WTC11 (cell line): ENCODE measurements around the gene CEP295NL. TPM values are rescaled to one million over a fixed set of nuclear protein-coding genes. Genes with fewer than 3 reads are reported as not detected.
A peak's percentile ranks its signal among the peaks of the same experiment; 100 is the strongest.

Source experiments
- ATAC-seq: fragments of 200-7000 bp; cut with Tn5 transposase; 2 replicates; pipeline ENCODE4 v1.10.0; 2021; ENCODE audit warnings: mild to moderate bottlenecking, moderate library complexity
- CTCF ChIA-PET: fragments of 300-600 bp; sonication (Branson Sonifier 250); formaldehyde crosslinking; loops from one replicate; lab custom pipeline; 2021; ENCODE audit warnings: antibody characterized with exemption; lab: Charles Lee
- POLR2A ChIA-PET: fragments of 350-600 bp; sonication (Branson Sonifier 250); formaldehyde crosslinking; loops from one replicate; lab custom pipeline; 2021; ENCODE audit warnings: antibody characterized with exemption; lab: Charles Lee
- DNase-seq: peaks from one replicate; pipeline ENCODE4 v3.0.0; 2021; ENCODE audit warnings: low spot score
- H3K27ac Mint-ChIP-seq: 2 replicates; pipeline ENCODE4 v1.8.0; 2021; ENCODE audit warnings: mixed read lengths
- H3K27me3 Mint-ChIP-seq: 2 replicates; pipeline ENCODE4 v1.8.0; 2021; ENCODE audit warnings: low read depth, mild to moderate bottlenecking, moderate library complexity, mixed read lengths
- H3K36me3 Mint-ChIP-seq: 2 replicates; pipeline ENCODE4 v1.8.0; 2021; ENCODE audit warnings: mixed read lengths
- H3K4me1 Mint-ChIP-seq: 2 replicates; pipeline ENCODE4 v1.8.0; 2022; ENCODE audit warnings: mixed read lengths
- H3K4me3 Mint-ChIP-seq: 2 replicates; pipeline ENCODE4 v1.8.0; 2021; ENCODE audit warnings: mild to moderate bottlenecking, moderate library complexity, mixed read lengths
- H3K9me3 Mint-ChIP-seq: 2 replicates; pipeline ENCODE4 v1.8.0; 2021; ENCODE audit warnings: mixed read lengths
- CREM ChIP-seq: sonication (generic); formaldehyde crosslinking; IDR thresholded peaks from 2 replicates; pipeline ENCODE4 v1.8.1; 2022; ENCODE audit warnings: mild to moderate bottlenecking, missing genetic modification reagents, moderate library complexity
- JUN ChIP-seq: sonication (generic); formaldehyde crosslinking; IDR thresholded peaks from 2 replicates; pipeline ENCODE4 v1.8.0; 2023; ENCODE audit warnings: mild to moderate bottlenecking, missing genetic modification reagents
- NFE2L1 ChIP-seq: sonication (generic); formaldehyde crosslinking; IDR thresholded peaks from 2 replicates; pipeline ENCODE4 v1.8.1; 2023; ENCODE audit warnings: missing genetic modification reagents
- NR1H2 ChIP-seq: sonication (generic); formaldehyde crosslinking; IDR thresholded peaks from 2 replicates; pipeline ENCODE4 v1.9.0; 2021; ENCODE audit warnings: mild to moderate bottlenecking, moderate library complexity, missing genetic modification reagents
- NR3C1 ChIP-seq: sonication (generic); formaldehyde crosslinking; conservative IDR thresholded peaks from 2 replicates; pipeline ENCODE4 v1.8.1; 2023; ENCODE audit warnings: low read depth, mild to moderate bottlenecking, missing genetic modification reagents
- SMAD3 ChIP-seq: sonication (generic); formaldehyde crosslinking; IDR thresholded peaks from 2 replicates; pipeline ENCODE4 v1.8.0; 2022; ENCODE audit warnings: missing genetic modification reagents, mild to moderate bottlenecking, borderline replicate concordance
- SMAD4 ChIP-seq: sonication (generic); formaldehyde crosslinking; IDR thresholded peaks from 2 replicates; pipeline ENCODE4 v1.8.0; 2022; ENCODE audit warnings: mild to moderate bottlenecking, missing genetic modification reagents
- SOX15 ChIP-seq: fragments of 250-450 bp; sonication (Bioruptor Pico); IDR thresholded peaks from 2 replicates; pipeline ENCODE4 v1.9.0; 2021; ENCODE audit warnings: mild to moderate bottlenecking
- SP1 ChIP-seq: sonication (generic); formaldehyde crosslinking; conservative IDR thresholded peaks from 2 replicates; pipeline ENCODE4 v1.8.1; 2022; ENCODE audit warnings: missing genetic modification reagents
- TCF7 ChIP-seq: sonication (generic); formaldehyde crosslinking; IDR thresholded peaks from 2 replicates; pipeline ENCODE4 v1.8.0; 2022; ENCODE audit warnings: mild to moderate bottlenecking, low read depth, missing genetic modification reagents, moderate library complexity
- TEAD4 ChIP-seq: sonication (generic); formaldehyde crosslinking; IDR thresholded peaks from 2 replicates; pipeline ENCODE4 v1.8.0; 2022; ENCODE audit warnings: mild to moderate bottlenecking, missing genetic modification reagents
- total RNA-seq: library from RNA; stranded (reverse); gene quantifications from 3 replicates; pipeline ENCODE4 v1.2.3, GENCODE V29; 2021
- TF ChIP-seq, protein P1 (sequence below): sonication (generic); formaldehyde crosslinking; IDR thresholded peaks from 2 replicates; pipeline ENCODE4 v1.8.1; 2022; ENCODE audit warnings: mild to moderate bottlenecking, missing genetic modification reagents, moderate library complexity, borderline replicate concordance
- TF ChIP-seq, protein P2 (sequence below): sonication (generic); formaldehyde crosslinking; IDR thresholded peaks from 2 replicates; pipeline ENCODE4 v1.8.1; 2022; ENCODE audit warnings: low read depth, missing genetic modification reagents, borderline replicate concordance
- TF ChIP-seq, protein P3 (sequence below): sonication (generic); formaldehyde crosslinking; IDR thresholded peaks from 2 replicates; pipeline ENCODE4 v1.8.0; 2022; ENCODE audit warnings: mild to moderate bottlenecking, missing genetic modification reagents
- TF ChIP-seq, protein P4 (sequence below): fragments of 250-450 bp; sonication (Bioruptor Pico); conservative IDR thresholded peaks from 2 replicates; pipeline ENCODE4 v1.9.0; 2021; ENCODE audit warnings: mild to moderate bottlenecking
- TF ChIP-seq, protein P5 (sequence below): sonication (generic); formaldehyde crosslinking; IDR thresholded peaks from 2 replicates; pipeline ENCODE4 v1.8.1; 2023; ENCODE audit warnings: mild to moderate bottlenecking, missing genetic modification reagents
- TF ChIP-seq, protein P6 (sequence below): fragments of 250-450 bp; sonication (Bioruptor Pico); IDR thresholded peaks from 2 replicates; pipeline ENCODE4 v1.9.0; 2021; ENCODE audit warnings: mild to moderate bottlenecking, borderline replicate concordance
- TF ChIP-seq, protein P7 (sequence below): fragments of 250-450 bp; sonication (Bioruptor Pico); IDR thresholded peaks from 2 replicates; pipeline ENCODE4 v1.8.0; 2021; ENCODE audit warnings: mild to moderate bottlenecking
- TF ChIP-seq, protein P8 (sequence below): fragments of 250-450 bp; sonication (Bioruptor Pico); IDR thresholded peaks from 2 replicates; pipeline ENCODE4 v1.9.0; 2021; ENCODE audit warnings: mild to moderate bottlenecking
- TF ChIP-seq, protein P9 (sequence below): sonication (generic); formaldehyde crosslinking; conservative IDR thresholded peaks from 2 replicates; pipeline ENCODE4 v1.8.1; 2022; ENCODE audit warnings: mild to moderate bottlenecking, missing genetic modification reagents

Gene CEP295NL
- total RNA-seq, 1 experiment from 2014 or later, result 0.61 TPM

DNA sequence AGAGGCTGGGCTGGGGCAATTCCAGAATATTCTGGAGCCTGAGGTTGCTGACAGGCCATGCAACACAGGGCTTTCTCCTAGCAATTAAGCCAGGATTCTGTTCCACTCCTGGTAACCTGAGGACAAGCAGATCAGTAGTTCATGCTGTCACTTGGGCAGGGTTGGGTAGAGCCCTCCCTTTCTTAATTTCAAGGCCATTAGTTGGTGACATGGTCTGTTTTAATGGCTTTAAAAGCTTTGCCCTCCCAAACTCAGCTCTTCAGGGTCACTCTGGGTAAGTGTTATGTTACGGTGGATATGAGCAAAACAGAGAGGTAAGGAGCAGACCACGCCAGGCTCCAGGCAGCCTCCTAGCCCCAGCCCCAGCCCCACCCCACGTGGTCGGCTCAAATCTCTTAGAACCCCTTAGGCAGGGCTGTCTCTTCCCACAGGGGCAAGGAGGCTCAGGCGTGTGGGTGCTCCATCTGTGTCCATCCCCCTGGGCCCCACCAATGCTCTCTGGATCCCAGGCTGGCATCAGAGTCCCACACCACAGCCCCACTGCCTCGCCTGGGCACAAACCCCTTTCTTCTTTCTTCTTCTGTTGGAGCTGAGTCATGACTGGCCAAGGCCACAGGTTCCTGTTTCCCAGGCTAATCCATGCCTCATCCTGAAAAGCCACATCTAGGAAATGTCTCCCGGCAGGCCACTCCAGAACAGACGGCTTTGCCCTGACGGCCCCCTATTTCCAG is 27.5 kb downstream of the CEP295NL start:
- Mint-ChIP-seq H3K4me3 (no peak overlapping the region), H3K4me1 (peaks cover 13% of the 10 kb centered on the region), H3K9me3 (no peaks in the 10 kb centered on the region), H3K27me3 (no peaks in the 10 kb centered on the region), H3K27ac (peak overlapping the region; percentile 38; the same call in 1 of the 2 replicates), H3K36me3 (peaks cover 7% of the 10 kb centered on the region)
- POLR2A ChIA-PET, result no interaction called here
- CTCF ChIA-PET, result interaction anchor here (1.1 kb wide), 1 partner anchor 96 kb away, joined by 4 read pairs; no protein-coding TSS in a partner anchor
- ATAC-seq (no peak), DNase-seq (no peak)
- TF ChIP-seq TEAD4 (no peak), TCF7 (no peak), SOX15 (CRISPR knock-in tag) (no peak), NFE2L1 (CRISPR knock-in tag) (no peak), CREM (no peak), NR1H2 (CRISPR knock-in tag) (no peak), JUN (CRISPR knock-in tag) (no peak), SMAD3 (no peak), NR3C1 (CRISPR knock-in tag) (no peak), SMAD4 (CRISPR knock-in tag) (no peak), SP1 (CRISPR knock-in tag) (no peak)
- TF ChIP-seq, protein P1, sequence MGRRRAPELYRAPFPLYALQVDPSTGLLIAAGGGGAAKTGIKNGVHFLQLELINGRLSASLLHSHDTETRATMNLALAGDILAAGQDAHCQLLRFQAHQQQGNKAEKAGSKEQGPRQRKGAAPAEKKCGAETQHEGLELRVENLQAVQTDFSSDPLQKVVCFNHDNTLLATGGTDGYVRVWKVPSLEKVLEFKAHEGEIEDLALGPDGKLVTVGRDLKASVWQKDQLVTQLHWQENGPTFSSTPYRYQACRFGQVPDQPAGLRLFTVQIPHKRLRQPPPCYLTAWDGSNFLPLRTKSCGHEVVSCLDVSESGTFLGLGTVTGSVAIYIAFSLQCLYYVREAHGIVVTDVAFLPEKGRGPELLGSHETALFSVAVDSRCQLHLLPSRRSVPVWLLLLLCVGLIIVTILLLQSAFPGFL (CRISPR knock-in tag), result no peak
- TF ChIP-seq, protein P2, sequence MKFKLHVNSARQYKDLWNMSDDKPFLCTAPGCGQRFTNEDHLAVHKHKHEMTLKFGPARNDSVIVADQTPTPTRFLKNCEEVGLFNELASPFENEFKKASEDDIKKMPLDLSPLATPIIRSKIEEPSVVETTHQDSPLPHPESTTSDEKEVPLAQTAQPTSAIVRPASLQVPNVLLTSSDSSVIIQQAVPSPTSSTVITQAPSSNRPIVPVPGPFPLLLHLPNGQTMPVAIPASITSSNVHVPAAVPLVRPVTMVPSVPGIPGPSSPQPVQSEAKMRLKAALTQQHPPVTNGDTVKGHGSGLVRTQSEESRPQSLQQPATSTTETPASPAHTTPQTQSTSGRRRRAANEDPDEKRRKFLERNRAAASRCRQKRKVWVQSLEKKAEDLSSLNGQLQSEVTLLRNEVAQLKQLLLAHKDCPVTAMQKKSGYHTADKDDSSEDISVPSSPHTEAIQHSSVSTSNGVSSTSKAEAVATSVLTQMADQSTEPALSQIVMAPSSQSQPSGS, result no peak
- TF ChIP-seq, protein P3, sequence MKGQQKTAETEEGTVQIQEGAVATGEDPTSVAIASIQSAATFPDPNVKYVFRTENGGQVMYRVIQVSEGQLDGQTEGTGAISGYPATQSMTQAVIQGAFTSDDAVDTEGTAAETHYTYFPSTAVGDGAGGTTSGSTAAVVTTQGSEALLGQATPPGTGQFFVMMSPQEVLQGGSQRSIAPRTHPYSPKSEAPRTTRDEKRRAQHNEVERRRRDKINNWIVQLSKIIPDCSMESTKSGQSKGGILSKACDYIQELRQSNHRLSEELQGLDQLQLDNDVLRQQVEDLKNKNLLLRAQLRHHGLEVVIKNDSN (CRISPR knock-in tag), result no peak
- TF ChIP-seq, protein P4, sequence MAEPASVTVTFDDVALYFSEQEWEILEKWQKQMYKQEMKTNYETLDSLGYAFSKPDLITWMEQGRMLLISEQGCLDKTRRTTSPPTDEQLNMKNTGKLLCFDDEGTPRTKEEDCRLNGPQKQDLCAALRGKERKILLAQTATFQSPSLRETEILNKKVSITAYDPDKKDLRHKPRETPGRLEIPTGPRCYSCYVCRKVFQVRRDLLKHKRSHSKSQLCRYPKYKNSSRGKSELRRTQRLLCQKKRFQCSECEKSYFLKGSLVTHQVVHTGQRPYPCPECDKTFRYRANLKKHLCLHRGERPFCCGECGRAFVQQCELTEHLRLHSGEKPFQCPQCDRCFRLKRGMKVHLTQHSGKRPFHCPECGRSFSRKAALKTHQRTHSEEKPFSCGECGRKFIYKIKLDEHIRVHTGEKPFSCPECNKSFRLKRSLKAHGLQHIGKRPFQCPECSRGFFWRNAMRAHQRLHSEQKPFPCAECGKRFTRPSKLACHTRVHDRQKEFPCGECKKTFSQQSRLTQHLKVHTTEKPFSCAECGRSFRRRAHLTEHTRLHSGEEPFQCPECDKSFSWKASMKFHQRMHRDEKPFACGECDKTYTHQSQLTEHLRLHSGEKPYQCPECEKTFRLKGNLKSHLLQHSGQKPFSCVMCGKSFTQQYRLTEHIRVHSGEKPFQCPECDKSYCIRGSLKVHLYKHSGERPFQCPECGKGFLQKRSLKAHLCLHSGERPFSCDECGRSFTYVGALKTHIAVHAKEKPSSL (CRISPR knock-in tag), result no peak
- TF ChIP-seq, protein P5, sequence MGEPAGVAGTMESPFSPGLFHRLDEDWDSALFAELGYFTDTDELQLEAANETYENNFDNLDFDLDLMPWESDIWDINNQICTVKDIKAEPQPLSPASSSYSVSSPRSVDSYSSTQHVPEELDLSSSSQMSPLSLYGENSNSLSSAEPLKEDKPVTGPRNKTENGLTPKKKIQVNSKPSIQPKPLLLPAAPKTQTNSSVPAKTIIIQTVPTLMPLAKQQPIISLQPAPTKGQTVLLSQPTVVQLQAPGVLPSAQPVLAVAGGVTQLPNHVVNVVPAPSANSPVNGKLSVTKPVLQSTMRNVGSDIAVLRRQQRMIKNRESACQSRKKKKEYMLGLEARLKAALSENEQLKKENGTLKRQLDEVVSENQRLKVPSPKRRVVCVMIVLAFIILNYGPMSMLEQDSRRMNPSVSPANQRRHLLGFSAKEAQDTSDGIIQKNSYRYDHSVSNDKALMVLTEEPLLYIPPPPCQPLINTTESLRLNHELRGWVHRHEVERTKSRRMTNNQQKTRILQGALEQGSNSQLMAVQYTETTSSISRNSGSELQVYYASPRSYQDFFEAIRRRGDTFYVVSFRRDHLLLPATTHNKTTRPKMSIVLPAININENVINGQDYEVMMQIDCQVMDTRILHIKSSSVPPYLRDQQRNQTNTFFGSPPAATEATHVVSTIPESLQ (CRISPR knock-in tag), result no peak
- TF ChIP-seq, protein P6, sequence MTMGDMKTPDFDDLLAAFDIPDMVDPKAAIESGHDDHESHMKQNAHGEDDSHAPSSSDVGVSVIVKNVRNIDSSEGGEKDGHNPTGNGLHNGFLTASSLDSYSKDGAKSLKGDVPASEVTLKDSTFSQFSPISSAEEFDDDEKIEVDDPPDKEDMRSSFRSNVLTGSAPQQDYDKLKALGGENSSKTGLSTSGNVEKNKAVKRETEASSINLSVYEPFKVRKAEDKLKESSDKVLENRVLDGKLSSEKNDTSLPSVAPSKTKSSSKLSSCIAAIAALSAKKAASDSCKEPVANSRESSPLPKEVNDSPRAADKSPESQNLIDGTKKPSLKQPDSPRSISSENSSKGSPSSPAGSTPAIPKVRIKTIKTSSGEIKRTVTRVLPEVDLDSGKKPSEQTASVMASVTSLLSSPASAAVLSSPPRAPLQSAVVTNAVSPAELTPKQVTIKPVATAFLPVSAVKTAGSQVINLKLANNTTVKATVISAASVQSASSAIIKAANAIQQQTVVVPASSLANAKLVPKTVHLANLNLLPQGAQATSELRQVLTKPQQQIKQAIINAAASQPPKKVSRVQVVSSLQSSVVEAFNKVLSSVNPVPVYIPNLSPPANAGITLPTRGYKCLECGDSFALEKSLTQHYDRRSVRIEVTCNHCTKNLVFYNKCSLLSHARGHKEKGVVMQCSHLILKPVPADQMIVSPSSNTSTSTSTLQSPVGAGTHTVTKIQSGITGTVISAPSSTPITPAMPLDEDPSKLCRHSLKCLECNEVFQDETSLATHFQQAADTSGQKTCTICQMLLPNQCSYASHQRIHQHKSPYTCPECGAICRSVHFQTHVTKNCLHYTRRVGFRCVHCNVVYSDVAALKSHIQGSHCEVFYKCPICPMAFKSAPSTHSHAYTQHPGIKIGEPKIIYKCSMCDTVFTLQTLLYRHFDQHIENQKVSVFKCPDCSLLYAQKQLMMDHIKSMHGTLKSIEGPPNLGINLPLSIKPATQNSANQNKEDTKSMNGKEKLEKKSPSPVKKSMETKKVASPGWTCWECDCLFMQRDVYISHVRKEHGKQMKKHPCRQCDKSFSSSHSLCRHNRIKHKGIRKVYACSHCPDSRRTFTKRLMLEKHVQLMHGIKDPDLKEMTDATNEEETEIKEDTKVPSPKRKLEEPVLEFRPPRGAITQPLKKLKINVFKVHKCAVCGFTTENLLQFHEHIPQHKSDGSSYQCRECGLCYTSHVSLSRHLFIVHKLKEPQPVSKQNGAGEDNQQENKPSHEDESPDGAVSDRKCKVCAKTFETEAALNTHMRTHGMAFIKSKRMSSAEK, result no peak
- TF ChIP-seq, protein P7, sequence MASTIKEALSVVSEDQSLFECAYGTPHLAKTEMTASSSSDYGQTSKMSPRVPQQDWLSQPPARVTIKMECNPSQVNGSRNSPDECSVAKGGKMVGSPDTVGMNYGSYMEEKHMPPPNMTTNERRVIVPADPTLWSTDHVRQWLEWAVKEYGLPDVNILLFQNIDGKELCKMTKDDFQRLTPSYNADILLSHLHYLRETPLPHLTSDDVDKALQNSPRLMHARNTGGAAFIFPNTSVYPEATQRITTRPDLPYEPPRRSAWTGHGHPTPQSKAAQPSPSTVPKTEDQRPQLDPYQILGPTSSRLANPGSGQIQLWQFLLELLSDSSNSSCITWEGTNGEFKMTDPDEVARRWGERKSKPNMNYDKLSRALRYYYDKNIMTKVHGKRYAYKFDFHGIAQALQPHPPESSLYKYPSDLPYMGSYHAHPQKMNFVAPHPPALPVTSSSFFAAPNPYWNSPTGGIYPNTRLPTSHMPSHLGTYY (CRISPR knock-in tag), result no peak
- TF ChIP-seq, protein P8, sequence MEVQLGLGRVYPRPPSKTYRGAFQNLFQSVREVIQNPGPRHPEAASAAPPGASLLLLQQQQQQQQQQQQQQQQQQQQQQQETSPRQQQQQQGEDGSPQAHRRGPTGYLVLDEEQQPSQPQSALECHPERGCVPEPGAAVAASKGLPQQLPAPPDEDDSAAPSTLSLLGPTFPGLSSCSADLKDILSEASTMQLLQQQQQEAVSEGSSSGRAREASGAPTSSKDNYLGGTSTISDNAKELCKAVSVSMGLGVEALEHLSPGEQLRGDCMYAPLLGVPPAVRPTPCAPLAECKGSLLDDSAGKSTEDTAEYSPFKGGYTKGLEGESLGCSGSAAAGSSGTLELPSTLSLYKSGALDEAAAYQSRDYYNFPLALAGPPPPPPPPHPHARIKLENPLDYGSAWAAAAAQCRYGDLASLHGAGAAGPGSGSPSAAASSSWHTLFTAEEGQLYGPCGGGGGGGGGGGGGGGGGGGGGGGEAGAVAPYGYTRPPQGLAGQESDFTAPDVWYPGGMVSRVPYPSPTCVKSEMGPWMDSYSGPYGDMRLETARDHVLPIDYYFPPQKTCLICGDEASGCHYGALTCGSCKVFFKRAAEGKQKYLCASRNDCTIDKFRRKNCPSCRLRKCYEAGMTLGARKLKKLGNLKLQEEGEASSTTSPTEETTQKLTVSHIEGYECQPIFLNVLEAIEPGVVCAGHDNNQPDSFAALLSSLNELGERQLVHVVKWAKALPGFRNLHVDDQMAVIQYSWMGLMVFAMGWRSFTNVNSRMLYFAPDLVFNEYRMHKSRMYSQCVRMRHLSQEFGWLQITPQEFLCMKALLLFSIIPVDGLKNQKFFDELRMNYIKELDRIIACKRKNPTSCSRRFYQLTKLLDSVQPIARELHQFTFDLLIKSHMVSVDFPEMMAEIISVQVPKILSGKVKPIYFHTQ (CRISPR knock-in tag), result no peak
- TF ChIP-seq, protein P9, sequence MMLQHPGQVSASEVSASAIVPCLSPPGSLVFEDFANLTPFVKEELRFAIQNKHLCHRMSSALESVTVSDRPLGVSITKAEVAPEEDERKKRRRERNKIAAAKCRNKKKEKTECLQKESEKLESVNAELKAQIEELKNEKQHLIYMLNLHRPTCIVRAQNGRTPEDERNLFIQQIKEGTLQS (CRISPR knock-in tag), result no peak
